H1 (cell line): ENCODE results near the gene SMARCB1. TPM values are rescaled to one million over a fixed set of nuclear protein-coding genes. Genes with fewer than 3 reads are reported as not detected.

Experiments
- CTCF ChIA-PET: fragments of 300-600 bp; sonication (Branson Sonifier 250); formaldehyde crosslinking; loops from one replicate; lab custom pipeline; 2021; ENCODE audit not compliant: partially characterized antibody; lab: Charles Lee
- POLR2A ChIA-PET: fragments of 300-600 bp; sonication (Branson Sonifier 250); formaldehyde crosslinking; loops from one replicate; lab custom pipeline; 2021; ENCODE audit warnings: inconsistent platforms; ENCODE audit not compliant: partially characterized antibody; lab: Charles Lee
- DNase-seq, 2 experiments: peaks; one replicate each; pipeline versions ENCODE4 v3.0.0 to v3.0.0-alpha.2; 2010 to 2022; ENCODE audit warnings: low spot score in 2 of 2, low read depth in 1 of 2, mixed read lengths in 1 of 2
- FAIRE-seq: peaks from 2 replicates; lab custom pipeline; 2011; peaks lifted over from hg19 to GRCh38; lab: Jason Lieb, UNC
- H2AFZ ChIP-seq: 2 replicates; pipeline ENCODE4 v1.8.1; 2012; ENCODE audit warnings: low read length, inconsistent platforms
- H2AK5ac ChIP-seq: 2 replicates; pipeline ENCODE4 v1.6.1; 2013; ENCODE audit warnings: low read depth, low read length
- H2BK120ac ChIP-seq: replicated peaks from 2 replicates; pipeline ENCODE3; 2013; ENCODE audit warnings: low read depth, low read length, inconsistent platforms
- H2BK12ac ChIP-seq: 2 replicates; pipeline ENCODE4 v1.6.1; 2013; ENCODE audit warnings: low read depth, low read length
- H2BK15ac ChIP-seq: 2 replicates; pipeline ENCODE4 v1.6.1; 2013; ENCODE audit warnings: low read length
- H2BK20ac ChIP-seq: 2 replicates; pipeline ENCODE4 v1.6.1; 2013; ENCODE audit warnings: low read length
- H2BK5ac ChIP-seq: 2 replicates; pipeline ENCODE4 v1.6.1; 2013; ENCODE audit warnings: low read depth, low read length
- H3K14ac ChIP-seq: 2 replicates; pipeline ENCODE4 v1.6.1; 2013; ENCODE audit warnings: inconsistent platforms; ENCODE audit not compliant: insufficient read length
- H3K18ac ChIP-seq: 2 replicates; pipeline ENCODE4 v1.6.1; 2013; ENCODE audit warnings: low read length; ENCODE audit errors: extremely low read depth
- H3K23ac ChIP-seq: 2 replicates; pipeline ENCODE4 v1.6.1; 2013; ENCODE audit warnings: inconsistent platforms; ENCODE audit not compliant: insufficient read length
- H3K23me2 ChIP-seq: 2 replicates; pipeline ENCODE4 v1.6.1; 2013; ENCODE audit warnings: low read depth, low read length
- H3K27ac ChIP-seq: 2 replicates; pipeline ENCODE4 v1.6.1; 2011; ENCODE audit warnings: low read depth, low read length, inconsistent platforms
- H3K27me3 ChIP-seq, 4 experiments: replicated peaks in 1 of 4; 1 replicate in 1 of 4; 2 replicates in 3 of 4; pipeline versions ENCODE4 v1.6.1 to v1.8.1; 2011 to 2013; ENCODE audit warnings: low read length in 3 of 4, mild to moderate bottlenecking in 3 of 4, inconsistent platforms in 2 of 4, mixed read lengths in 2 of 4, moderate library complexity in 1 of 4; ENCODE audit not compliant: control insufficient read depth in 3 of 4, insufficient read depth in 3 of 4; ENCODE audit errors: extremely low read depth in 1 of 4
- H3K36me3 ChIP-seq, 4 experiments: 2 replicates each; pipeline versions ENCODE4 v1.6.1 to v1.8.1; 2011 to 2013; ENCODE audit warnings: mild to moderate bottlenecking in 4 of 4, low read length in 3 of 4, moderate library complexity in 2 of 4, control low read depth in 1 of 4, inconsistent platforms in 1 of 4; ENCODE audit not compliant: insufficient read depth in 4 of 4, control insufficient read depth in 2 of 4
- H3K4ac ChIP-seq: replicated peaks from 2 replicates; pipeline ENCODE3; 2013; ENCODE audit warnings: low read length, low read depth, mixed read lengths, inconsistent platforms; ENCODE audit not compliant: insufficient read length
- H3K4me1 ChIP-seq, 4 experiments: replicated peaks in 1 of 4; 1 replicate in 1 of 4; 2 replicates in 3 of 4; pipeline versions ENCODE4 v1.6.1 to v1.8.1; 2011 to 2013; ENCODE audit warnings: low read length in 3 of 4, inconsistent platforms in 2 of 4, mixed read lengths in 1 of 4; ENCODE audit not compliant: insufficient read depth in 4 of 4, control insufficient read depth in 3 of 4
- H3K4me2 ChIP-seq, 2 experiments: 2 replicates each; pipeline versions ENCODE4 v1.6.1 to v1.8.1; 2011 to 2013; ENCODE audit warnings: low read depth in 2 of 2, low read length in 2 of 2, control low read depth in 1 of 2, inconsistent platforms in 1 of 2, mild to moderate bottlenecking in 1 of 2; ENCODE audit not compliant: insufficient read depth in 1 of 2
- H3K4me3 ChIP-seq, 4 experiments: fragments of 200-600, 300-600 bp in 1 of 4; sonication (generic), shearing (Covaris generic), sonication (Bioruptor Twin) in 1 of 4; 2 replicates each; pipeline versions ENCODE4 v1.5.1 to v1.8.1; 2011 to 2016; ENCODE audit warnings: low read length in 4 of 4, low read depth in 3 of 4, control low read depth in 2 of 4, inconsistent platforms in 2 of 4, mild to moderate bottlenecking in 2 of 4, mixed read lengths in 1 of 4, moderate library complexity in 1 of 4; ENCODE audit not compliant: insufficient read depth in 2 of 4; ENCODE audit errors: extremely low read depth in 1 of 4
- H3K56ac ChIP-seq: replicated peaks from 2 replicates; pipeline ENCODE3; 2013; ENCODE audit warnings: low read depth, mild to moderate bottlenecking, mixed read lengths, low read length, inconsistent platforms; ENCODE audit not compliant: insufficient read length
- H3K79me1 ChIP-seq: 2 replicates; pipeline ENCODE4 v1.6.1; 2013; ENCODE audit warnings: low read depth, low read length, control low read depth
- H3K79me2 ChIP-seq, 2 experiments: 2 replicates each; pipeline versions ENCODE4 v1.6.1 to v1.8.1; 2012 to 2013; ENCODE audit warnings: low read length in 2 of 2, mild to moderate bottlenecking in 2 of 2, inconsistent platforms in 1 of 2; ENCODE audit not compliant: insufficient read depth in 2 of 2, control insufficient read depth in 1 of 2
- H3K9ac ChIP-seq, 4 experiments: replicated peaks in 1 of 4; 1 replicate in 1 of 4; 2 replicates in 3 of 4; pipeline versions ENCODE4 v1.6.1 to v1.8.1; 2011 to 2013; ENCODE audit warnings: low read depth in 3 of 4, low read length in 3 of 4, control low read depth in 2 of 4, mild to moderate bottlenecking in 2 of 4, moderate library complexity in 2 of 4, inconsistent platforms in 1 of 4; ENCODE audit errors: extremely low read depth in 1 of 4
- H3K9me3 ChIP-seq, 2 experiments: 2 replicates each; pipeline versions ENCODE4 v1.6.1 to v1.8.1; 2012 to 2013; ENCODE audit warnings: mild to moderate bottlenecking in 2 of 2, moderate library complexity in 2 of 2, control low read depth in 1 of 2, inconsistent platforms in 1 of 2, low read depth in 1 of 2, low read length in 1 of 2, mixed read lengths in 1 of 2; ENCODE audit not compliant: insufficient read depth in 2 of 2
- H4K20me1 ChIP-seq, 2 experiments: replicated peaks in 1 of 2; 2 replicates each; pipeline versions ENCODE3 to v1.8.1; 2011 to 2013; ENCODE audit warnings: inconsistent platforms in 2 of 2, low read length in 2 of 2, mild to moderate bottlenecking in 1 of 2; ENCODE audit not compliant: insufficient read depth in 2 of 2, control insufficient read depth in 1 of 2
- H4K5ac ChIP-seq: 2 replicates; pipeline ENCODE4 v1.6.1; 2013; ENCODE audit warnings: low read length, low read depth, mixed read lengths, inconsistent platforms; ENCODE audit not compliant: insufficient read length
- H4K8ac ChIP-seq: 2 replicates; pipeline ENCODE4 v1.8.0; 2013; ENCODE audit warnings: mild to moderate bottlenecking, moderate library complexity, low read length, inconsistent platforms; ENCODE audit not compliant: insufficient read depth; ENCODE audit errors: extremely low read depth
- H4K91ac ChIP-seq: replicated peaks from 2 replicates; pipeline ENCODE3; 2013; ENCODE audit warnings: low read length, mixed read lengths, inconsistent platforms; ENCODE audit not compliant: insufficient read length
- ASH2L ChIP-seq: fragments of 200-600, 300-600 bp; sonication (generic); IDR thresholded peaks from one replicate; pipeline ENCODE4 v1.7.1; 2017; ENCODE audit warnings: low read length
- CBX8 ChIP-seq: fragments of 300-800, 300-1000 bp; sonication (generic); IDR thresholded peaks from 2 replicates; pipeline ENCODE4 v1.7.1; 2016; ENCODE audit warnings: low read depth, low read length, borderline replicate concordance
- E2F6 ChIP-seq: IDR thresholded peaks from 2 replicates; pipeline ENCODE4 v1.6.1; 2012; ENCODE audit warnings: inconsistent platforms
- EGR1 ChIP-seq: IDR thresholded peaks from 2 replicates; pipeline ENCODE4 v1.6.1; 2011; ENCODE audit warnings: low read depth, low read length, borderline replicate concordance
- EZH2 ChIP-seq: fragments of 200-600 bp; sonication (generic); IDR thresholded peaks from 2 replicates; pipeline ENCODE4 v1.7.1; 2012; ENCODE audit warnings: low read depth, mild to moderate bottlenecking, moderate library complexity, low read length, inconsistent platforms; ENCODE audit not compliant: severe bottlenecking
- KDM4A ChIP-seq: IDR thresholded peaks from one replicate; pipeline ENCODE4 v1.7.1; 2012; ENCODE audit warnings: low read depth, mild to moderate bottlenecking, moderate library complexity, low read length, inconsistent platforms; ENCODE audit not compliant: severe bottlenecking
- KDM5A ChIP-seq: fragments of 200-600 bp; IDR thresholded peaks from 2 replicates; pipeline ENCODE4 v1.7.1; 2012; ENCODE audit warnings: mild to moderate bottlenecking, low read length, inconsistent platforms, mixed read lengths
- SIX5 ChIP-seq: IDR thresholded peaks from 2 replicates; pipeline ENCODE4 v1.6.1; 2011; ENCODE audit warnings: mild to moderate bottlenecking, low read depth, low read length
- SP1 ChIP-seq: IDR thresholded peaks from 2 replicates; pipeline ENCODE4 v1.6.1; 2011; ENCODE audit warnings: low read depth, low read length
- TAF7 ChIP-seq: optimal IDR thresholded peaks from 2 replicates; pipeline ENCODE3; 2011; ENCODE audit warnings: low read depth, mild to moderate bottlenecking, inconsistent platforms, low read length, moderate library complexity, borderline replicate concordance
- WGBS, 2 experiments: shearing (Covaris generic) in 1 of 2; methylation state at CpG; one replicate each; pipeline versions ENCODE4 v1.1.6 to v1.1.7; 2013 to 2015; ENCODE audit warnings: low lambda C conversion rate in 2 of 2, mixed read lengths in 2 of 2, inconsistent platforms in 1 of 2, low coverage in 1 of 2, missing lambda C conversion rate in 1 of 2; ENCODE audit not compliant: insufficient replicate concordance in 2 of 2, insufficient coverage in 1 of 2, insufficient read length in 1 of 2; ENCODE audit errors: extremely low coverage in 1 of 2, missing lambda C conversion rate in 1 of 2; 5-methylcytosine and 5-hydroxymethylcytosine counted together
- polyA plus RNA-seq, 7 experiments: library from polyadenylated mRNA; depleted of rRNA in 3 of 7; stranded (reverse) in 5 of 7; unstranded in 2 of 7; fragments of >200 nt in 5 of 7; fragments of 200-250 nt in 2 of 7; gene quantifications; 1 replicate in 5 of 7; 2 replicates in 1 of 7; 4 replicates in 1 of 7; pipeline versions ENCODE4 v1.2.1 to v1.2.3, GENCODE V29; 2011 to 2013; ENCODE audit warnings: missing spikeins in 2 of 7, mixed read lengths in 2 of 7
- total RNA-seq: library from RNA; stranded (reverse); fragmentation: NEBNext Ultra II Directional; extraction: Animal tissue kit (Norgen Biotek cat#: 25700); gene quantifications from 2 replicates; pipeline ENCODE4 v1.2.1, GENCODE V29; 2021

Gene SMARCB1
- total and polyA plus RNA-seq, 2 of the 8 experiments (the other 6 are each of a cell fraction or from before 2014, with no cell fraction given), result 116 to 145 TPM

GRCh38 chr22:23815541-23816155 lies 28.9 kb downstream of the SMARCB1 start:
- Histone ChIP-seq H3K23me2 (no peaks in the 10 kb centered on the region), H2AK5ac (no peak overlapping the region), H2BK20ac (no peak overlapping the region), H2BK12ac (no peak overlapping the region), H3K9me3 (no peaks in the 10 kb centered on the region), H2BK120ac (no peak overlapping the region), H3K14ac (no peak overlapping the region), H3K79me2 (no peaks in the 10 kb centered on the region), H3K23ac (no peak overlapping the region), H4K8ac (no peak overlapping the region), H2AFZ (no peak overlapping the region), H4K91ac (no peak overlapping the region), H3K27ac (no peak overlapping the region), H3K56ac (no peak overlapping the region), H3K4me2 (no peak overlapping the region), H4K5ac (no peak overlapping the region), H2BK5ac (no peak overlapping the region; the same call in 1 of the 2 replicates), H3K4me1 (no peaks in the 10 kb centered on the region), H3K36me3 (peaks cover 5 to 44% (median 20%) of the 10 kb centered on the region in 4 experiments; a peak in 7 of 8 replicates), H3K79me1 (no peaks in the 10 kb centered on the region), H2BK15ac (no peak overlapping the region), H3K9ac (no peak overlapping the region), H3K18ac (no peak overlapping the region), H4K20me1 (peaks cover 0 to 1% of the 10 kb centered on the region in 2 experiments), H3K27me3 (no peaks in the 10 kb centered on the region), H3K4me3 (no peak overlapping the region), H3K4ac (no peak overlapping the region)
- DNase-seq (no peak), FAIRE-seq (no peak)
- 85% methylated on average over 10 of the region's 10 CpGs; no CpG with 5 or more reads in 1 of the 2 experiments for WGBS, 2 experiments
- CTCF ChIA-PET, result interaction anchor here (0.6 to 3.3 kb wide), 4 partner anchors 11 to 408 kb away, joined by 3 to 9 read pairs (median 4); no protein-coding TSS in a partner anchor
- POLR2A ChIA-PET, result interaction anchor here (1.3 to 2.4 kb wide), 2 partner anchors 10 to 13 kb away, joined by 3 to 8 read pairs; no protein-coding TSS in a partner anchor
- TF ChIP-seq TAF7 (no peak), EZH2 (no peak), KDM5A (no peak), E2F6 (no peak), SIX5 (no peak), EGR1 (no peak), ASH2L (no peak), SP1 (no peak), CBX8 (no peak), KDM4A (no peak)
